Mesangial cell (primary cell): ENCODE data around the gene CENATAC. TPM values are rescaled to one million over a fixed set of nuclear protein-coding genes. Genes with fewer than 3 reads are reported as not detected.

Source experiments
- total RNA-seq: library from RNA; depleted of rRNA; stranded (reverse); fragments of >200 nt; gene quantifications from 2 replicates; pipeline ENCODE4 v1.2.3, GENCODE V29; 2015

The CENATAC gene, protein sequence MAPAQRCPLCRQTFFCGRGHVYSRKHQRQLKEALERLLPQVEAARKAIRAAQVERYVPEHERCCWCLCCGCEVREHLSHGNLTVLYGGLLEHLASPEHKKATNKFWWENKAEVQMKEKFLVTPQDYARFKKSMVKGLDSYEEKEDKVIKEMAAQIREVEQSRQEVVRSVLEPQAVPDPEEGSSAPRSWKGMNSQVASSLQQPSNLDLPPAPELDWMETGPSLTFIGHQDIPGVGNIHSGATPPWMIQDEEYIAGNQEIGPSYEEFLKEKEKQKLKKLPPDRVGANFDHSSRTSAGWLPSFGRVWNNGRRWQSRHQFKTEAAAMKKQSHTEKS
- total RNA-seq: 7.2 and 12.5 TPM in 2 replicates

DNA sequence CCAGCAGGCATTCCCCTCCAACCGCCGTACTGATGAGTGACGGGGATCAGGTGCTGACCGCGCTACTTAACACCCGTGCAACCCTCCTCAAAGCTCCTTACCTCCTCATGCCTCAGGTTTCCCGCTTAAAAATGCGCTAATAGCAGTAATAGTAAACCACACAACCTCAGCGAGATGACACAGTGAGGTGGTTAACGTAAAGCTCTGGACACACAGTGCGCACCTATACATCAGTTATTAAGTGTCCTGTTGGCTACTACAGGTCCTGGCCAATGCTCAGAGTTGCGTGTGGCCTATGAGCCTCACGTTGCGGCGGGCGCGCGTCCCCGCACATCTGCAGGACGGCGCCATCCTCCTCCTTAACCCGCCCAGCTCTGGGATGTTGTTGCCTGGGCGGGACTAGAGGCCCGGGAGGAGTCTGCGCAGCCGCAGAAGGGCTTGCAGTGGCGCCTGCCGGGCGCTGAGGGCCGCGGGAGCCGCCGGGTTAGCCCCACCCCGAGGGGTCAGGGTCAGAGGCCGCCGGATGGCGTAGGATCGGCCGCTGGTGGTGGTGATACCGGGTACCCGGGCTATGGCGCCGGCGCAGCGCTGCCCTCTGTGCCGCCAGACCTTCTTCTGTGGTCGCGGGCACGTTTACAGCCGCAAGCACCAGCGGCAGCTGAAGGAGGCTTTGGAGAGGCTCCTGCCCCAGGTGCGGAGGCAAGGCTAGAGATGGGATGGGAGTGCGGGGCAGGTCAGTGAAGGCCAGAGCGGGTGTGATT lies at the start of gene CENATAC:
CENATAC (plus strand) TSS at position 512 of the 761 bp plus-strand sequence; CDS start at position 572, 60 bp downstream.

DNA sequence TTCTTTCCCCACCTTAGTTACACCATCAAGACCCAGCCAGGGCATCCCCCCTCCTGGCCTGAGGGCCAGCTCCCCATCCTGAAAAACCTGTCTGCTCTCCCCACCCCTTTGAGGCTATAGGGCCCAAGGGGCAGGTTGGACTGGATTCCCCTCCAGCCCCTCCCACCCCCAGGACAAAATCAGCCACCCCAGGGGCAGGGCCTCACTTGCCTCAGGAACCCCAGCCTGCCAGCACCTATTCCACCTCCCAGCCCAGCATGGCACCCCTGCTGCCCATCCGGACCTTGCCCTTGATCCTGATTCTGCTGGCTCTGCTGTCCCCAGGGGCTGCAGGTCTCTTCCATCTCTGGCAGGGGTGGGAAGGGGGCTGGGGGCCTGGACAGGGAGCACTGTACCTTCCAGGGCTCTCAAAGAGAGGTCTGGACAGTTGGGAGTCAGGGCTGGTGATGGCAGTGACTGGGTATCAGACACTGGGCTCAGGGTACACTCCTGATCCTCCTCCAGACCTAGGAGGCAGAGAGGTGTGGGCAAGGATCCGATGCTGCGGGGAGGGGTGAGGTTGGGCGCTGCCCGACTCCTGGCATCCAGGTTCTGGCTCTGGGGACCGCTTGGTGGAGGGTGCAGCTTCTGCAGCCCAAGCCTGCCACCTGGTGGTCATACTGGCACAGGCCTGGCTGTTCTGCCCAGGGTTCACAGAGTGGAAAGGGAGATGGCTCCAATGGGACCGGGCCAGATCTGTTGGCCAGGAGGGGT lies 41.7 kb upstream of the CENATAC start, which contains the start of gene UPK2:
UPK2 (plus strand) TSS at position 205 of the 753 bp plus-strand sequence; CDS start at position 258, 53 bp downstream.

DNA sequence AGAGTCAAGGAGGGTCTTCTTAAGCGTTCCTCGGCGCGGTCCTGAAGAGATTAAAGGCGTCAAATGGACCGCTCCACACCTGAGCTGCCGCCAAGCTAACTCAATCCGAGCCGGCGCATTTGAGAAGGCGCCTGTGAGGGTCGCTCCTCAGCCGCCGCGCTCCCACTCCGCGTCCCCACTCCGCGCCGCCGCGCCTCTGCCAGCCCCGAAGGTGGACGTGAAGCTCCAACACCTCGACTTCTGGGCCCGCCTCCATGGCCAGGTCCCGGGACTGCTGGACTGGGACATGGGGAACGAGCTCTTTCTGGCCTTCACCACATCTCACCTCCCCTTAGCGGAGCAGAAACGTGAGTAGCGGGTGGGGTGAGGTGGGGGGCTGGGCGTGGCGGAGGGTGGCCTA lies 26.3 kb upstream of the CENATAC start, which contains the start of gene FOXR1:
FOXR1 (plus strand) TSS at position 116 of the 400 bp plus-strand sequence; CDS start at position 287, 171 bp downstream.

DNA sequence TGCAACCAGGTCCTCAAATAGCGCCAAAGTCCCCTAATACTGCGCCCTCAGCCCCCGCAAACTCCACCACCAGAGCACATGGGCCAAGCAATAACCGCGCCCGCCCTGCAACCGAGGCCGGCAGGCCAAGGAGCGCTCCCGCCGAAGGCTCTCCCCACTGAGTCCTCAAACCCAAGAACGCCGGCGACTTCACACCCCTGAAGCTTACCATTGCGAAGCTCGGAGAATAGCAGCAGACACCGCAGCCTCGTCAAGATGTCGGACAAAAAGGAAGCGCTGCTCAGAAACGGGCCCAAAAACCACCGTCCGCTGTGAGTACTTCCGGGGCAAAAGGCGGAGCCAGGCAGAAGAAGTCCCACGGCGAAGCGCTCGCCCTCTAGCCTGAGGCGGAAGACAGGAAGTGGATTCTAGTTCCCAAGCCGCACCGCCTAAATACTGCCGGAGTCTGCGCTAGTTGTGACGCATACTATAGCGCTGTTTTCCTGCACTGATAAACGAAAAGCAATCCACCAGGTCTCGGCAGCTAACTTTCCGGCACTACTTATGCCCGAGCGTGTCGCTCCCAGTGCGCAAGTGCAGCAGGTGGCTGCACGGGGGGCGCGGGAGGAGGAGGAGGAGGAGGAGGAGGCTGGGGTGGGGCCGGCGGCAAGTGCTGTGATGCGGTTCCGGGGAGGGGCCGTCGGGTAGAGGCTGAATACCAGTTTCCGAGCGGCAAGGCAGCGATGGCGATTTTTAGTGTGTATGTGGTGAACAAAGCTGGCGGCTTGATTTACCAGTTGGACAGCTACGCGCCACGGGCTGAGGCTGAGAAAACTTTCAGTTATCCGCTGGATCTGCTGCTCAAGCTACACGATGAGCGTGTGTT lies 20.4 kb downstream of the CENATAC start, which contains the start of the genes RPS25 and TRAPPC4:
RPS25 (minus strand) TSS at position 270 of the 865 bp plus-strand sequence; CDS start at position 211, 59 bp downstream.
TRAPPC4 (plus strand) TSS at position 693 of the 865 bp plus-strand sequence; CDS start at position 723, 30 bp downstream.

DNA sequence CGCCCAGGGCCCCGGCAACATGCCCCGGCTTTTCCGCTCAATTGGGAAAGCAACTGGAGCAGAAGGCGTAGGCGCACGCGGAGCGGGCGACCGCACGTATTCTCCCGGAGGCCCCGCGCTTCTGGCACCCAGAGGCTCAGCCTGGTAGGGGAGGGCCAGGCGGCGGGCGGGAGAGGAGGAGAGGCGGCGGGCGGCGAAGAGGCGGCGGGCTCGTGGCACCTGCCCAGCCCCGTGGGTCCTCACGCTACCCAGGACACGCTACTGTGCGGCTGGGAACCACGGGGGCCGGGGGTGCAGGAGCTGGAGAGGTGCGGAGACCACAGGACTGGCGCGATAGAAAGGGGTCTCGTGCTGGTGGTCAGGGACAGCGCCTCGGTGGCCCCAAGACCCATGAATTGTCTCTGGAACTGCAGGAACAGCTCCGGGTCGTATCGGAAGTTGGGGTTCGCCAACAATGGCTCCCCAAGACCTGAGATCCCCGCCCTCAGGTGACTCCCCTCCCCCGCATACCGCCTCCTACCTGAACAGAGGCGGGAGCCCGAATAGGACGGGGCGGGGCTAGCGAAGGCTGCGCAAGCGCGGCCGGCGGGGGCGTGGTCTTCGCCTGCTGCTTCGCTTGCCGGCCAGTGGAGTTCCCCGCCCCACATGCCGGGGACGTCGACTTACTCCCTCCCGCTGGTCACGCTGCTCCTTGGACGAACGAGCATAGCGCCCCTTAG lies 32.5 kb downstream of the CENATAC start, which contains the start of gene SLC37A4:
SLC37A4 (minus strand) TSS at position 549 of the 719 bp plus-strand sequence.

DNA sequence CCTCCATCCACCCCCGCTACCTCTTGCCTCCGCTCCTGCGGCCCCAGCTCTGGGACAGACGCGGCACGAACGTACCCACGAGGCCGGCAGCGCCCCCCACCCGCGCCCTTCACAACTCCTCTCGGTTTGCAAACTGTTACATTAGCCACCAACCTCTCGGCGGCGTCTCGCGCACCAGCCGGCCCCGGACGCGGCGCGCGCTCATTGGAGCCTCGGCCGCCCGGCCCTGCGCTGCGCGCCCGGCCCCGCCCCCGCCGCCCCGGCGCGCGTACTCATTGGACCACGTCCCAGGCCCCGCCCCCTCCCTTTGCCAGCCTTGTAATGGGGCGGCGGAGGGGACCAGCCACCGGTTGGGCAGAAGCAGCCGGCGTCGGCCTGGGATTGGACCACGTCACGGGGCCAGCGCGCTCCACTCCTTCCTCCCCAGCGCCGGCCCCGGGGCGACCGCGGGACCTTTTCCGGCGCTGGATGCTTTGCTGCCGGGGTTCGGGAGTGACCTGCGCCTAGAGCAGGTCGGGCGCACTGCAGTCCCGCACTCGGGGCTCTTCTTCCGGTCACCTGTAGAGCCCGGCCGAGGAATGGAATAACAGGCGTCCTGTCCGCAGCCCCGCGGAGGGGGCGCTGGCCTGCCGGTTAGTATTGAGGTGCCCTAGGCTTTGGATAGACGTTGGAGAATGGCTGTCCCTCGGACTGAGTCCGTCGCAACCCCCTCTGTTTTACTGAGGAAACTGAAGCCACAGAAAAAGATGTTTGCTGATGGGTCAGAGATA lies 59.2 kb downstream of the CENATAC start, which contains the start of gene HYOU1:
HYOU1 (minus strand) TSS at position 206 of the 770 bp plus-strand sequence. CDS start 1,045 bp downstream, outside the sequence.

Other genes with a start within 250 kb of the CENATAC start
- 49.2 and 53.9 TPM in 2 replicates for gene DDX6, start 207.0 kb upstream of the CENATAC start, total RNA-seq
- gene CXCR5, start 114.2 kb upstream of the CENATAC start, total RNA-seq: not detected in 2 replicates
- 30.3 and 58.2 TPM in 2 replicates for gene BCL9L, start 72.2 kb upstream of the CENATAC start, total RNA-seq
- gene UPK2, start 41.8 kb upstream of the CENATAC start, total RNA-seq: not detected in 2 replicates
- not detected in 2 replicates for gene FOXR1, start 26.4 kb upstream of the CENATAC start, total RNA-seq
- 1,334 and 1,525 TPM in 2 replicates for gene RPS25, start 20.2 kb downstream of the CENATAC start, total RNA-seq
- gene TRAPPC4, start 20.6 kb downstream of the CENATAC start, total RNA-seq: 75.0 and 110 TPM in 2 replicates
- gene SLC37A4, start 32.7 kb downstream of the CENATAC start, total RNA-seq: 50.4 and 68.5 TPM in 2 replicates
- 86.6 and 187 TPM in 2 replicates for gene HYOU1, start 59.1 kb downstream of the CENATAC start, total RNA-seq
- gene VPS11, start 69.7 kb downstream of the CENATAC start, total RNA-seq: 24.4 and 43.9 TPM in 2 replicates
- gene HMBS, start 86.7 kb downstream of the CENATAC start, total RNA-seq: 38.8 and 62.1 TPM in 2 replicates
- gene DPAGT1, start 103.7 kb downstream of the CENATAC start, total RNA-seq: 31.8 and 41.1 TPM in 2 replicates
- gene C2CD2L, start 109.2 kb downstream of the CENATAC start, total RNA-seq: 5.8 and 8.6 TPM in 2 replicates
- gene HINFP, start 123.4 kb downstream of the CENATAC start, total RNA-seq: 10.9 and 32.2 TPM in 2 replicates
- gene ABCG4, start 150.9 kb downstream of the CENATAC start, total RNA-seq: 0.49 and 1.1 TPM in 2 replicates
- gene NLRX1, start 170.6 kb downstream of the CENATAC start, total RNA-seq: 19.1 and 25.4 TPM in 2 replicates
- gene NHERF4, start 187.3 kb downstream of the CENATAC start, total RNA-seq: 0.25 TPM in 1 of 2 replicates, not detected in the other
- 11.9 and 14.0 TPM in 2 replicates for gene CBL, start 208.2 kb downstream of the CENATAC start, total RNA-seq